ENCODE data around the gene IQSEC3. TPM values are rescaled to one million over a fixed set of nuclear protein-coding genes. Genes with fewer than 3 reads are reported as not detected.

IQSEC3 gene
- total and polyA plus RNA-seq, 5 donors, result 1.3 to 3.6 (median 1.5) TPM

GRCh38 chr12:206746-207440 is 140.3 kb downstream of the IQSEC3 start:
- Histone ChIP-seq H3K27ac (ENCODE audit: low read length) (no peak overlapping the region), H3K27me3 (ENCODE audit: control insufficient read depth, insufficient read depth) (no peaks in the 10 kb centered on the region), H3K4me3 (ENCODE audit: low read length) (no peak overlapping the region), H3K4me1 (ENCODE audit: control insufficient read depth, insufficient read depth, low read length) (peaks cover 3% of the 10 kb centered on the region), H3K9me3 (ENCODE audit: control insufficient read depth, low read length) (no peaks in the 10 kb centered on the region)
- WGBS, result 91% methylated on average over 21 of the region's 21 CpGs
- intact Hi-C loops (cut with DNase I), result no loop called here
- ATAC-seq, result no peak
- no peak for DNase-seq

DNA sequence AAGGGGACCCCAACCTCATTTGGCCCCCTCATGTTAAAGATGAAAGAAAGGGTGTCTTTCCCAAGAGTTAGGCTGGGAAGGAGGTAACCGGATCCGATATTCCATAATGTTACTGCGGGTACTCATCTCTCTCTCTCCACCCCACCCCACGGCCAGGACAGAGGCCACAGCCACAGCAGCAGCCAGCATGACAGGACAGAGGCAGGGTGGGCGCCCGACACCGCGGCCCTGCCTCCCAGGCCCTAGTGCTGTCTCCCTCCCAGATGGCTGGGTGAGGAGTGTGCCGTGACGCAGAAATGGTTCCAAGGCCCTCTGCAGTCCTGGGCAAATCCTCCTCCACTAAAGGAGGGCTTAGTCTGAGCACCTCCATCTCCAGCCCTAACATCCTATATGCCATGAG is 141.2 kb downstream of the IQSEC3 start:
- WGBS, result 90% methylated on average over 10 of the region's 10 CpGs
- Histone ChIP-seq H3K9me3 (ENCODE audit: control insufficient read depth, low read length) (no peaks in the 10 kb centered on the region), H3K4me1 (ENCODE audit: control insufficient read depth, insufficient read depth, low read length) (peaks cover 3% of the 10 kb centered on the region), H3K27me3 (ENCODE audit: control insufficient read depth, insufficient read depth) (no peaks in the 10 kb centered on the region), H3K27ac (ENCODE audit: low read length) (no peak overlapping the region), H3K4me3 (ENCODE audit: low read length) (no peak overlapping the region)
- no peak for DNase-seq
- ATAC-seq, result no peak
- intact Hi-C loops (cut with DNase I), result no loop called here

DNA sequence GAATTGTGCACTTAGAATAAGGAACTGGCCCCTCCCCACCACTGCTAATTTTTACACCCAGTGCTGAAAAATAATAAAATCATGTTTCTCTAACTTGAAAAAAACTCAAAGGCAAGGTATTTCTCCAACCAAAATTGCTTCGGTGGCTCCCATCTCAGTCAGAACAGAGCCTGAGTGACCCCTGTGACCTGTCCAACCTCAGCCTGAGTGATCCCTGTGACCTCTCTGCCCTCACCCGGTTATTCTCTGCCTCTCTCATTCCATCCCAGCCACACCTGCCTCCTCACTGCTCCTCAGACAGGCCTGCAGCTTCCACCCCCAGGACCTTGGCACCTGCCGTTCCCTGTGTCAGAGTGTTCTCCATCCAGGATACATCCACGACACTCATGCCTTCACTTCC is 142.2 kb downstream of the IQSEC3 start:
- Histone ChIP-seq H3K4me1 (ENCODE audit: control insufficient read depth, insufficient read depth, low read length) (peaks cover 3% of the 10 kb centered on the region), H3K4me3 (ENCODE audit: low read length) (no peak overlapping the region), H3K9me3 (ENCODE audit: control insufficient read depth, low read length) (no peaks in the 10 kb centered on the region), H3K27ac (ENCODE audit: low read length) (no peak overlapping the region), H3K27me3 (ENCODE audit: control insufficient read depth, insufficient read depth) (no peaks in the 10 kb centered on the region)
- DNase-seq, result no peak
- no peak for ATAC-seq
- intact Hi-C loops (cut with DNase I), result no loop called here
- 69% methylated on average over 4 of the region's 4 CpGs for WGBS

GRCh38 chr12:209246-209645 is 142.7 kb downstream of the IQSEC3 start:
- DNase-seq (no peak), ATAC-seq (no peak)
- 76% methylated on average over 15 of the region's 15 CpGs for WGBS
- Histone ChIP-seq H3K4me3 (ENCODE audit: low read length) (no peak overlapping the region), H3K9me3 (ENCODE audit: control insufficient read depth, low read length) (no peaks in the 10 kb centered on the region), H3K4me1 (ENCODE audit: control insufficient read depth, insufficient read depth, low read length) (no peaks in the 10 kb centered on the region), H3K27me3 (ENCODE audit: control insufficient read depth, insufficient read depth) (no peaks in the 10 kb centered on the region), H3K27ac (ENCODE audit: low read length) (no peak overlapping the region)
- intact Hi-C loops (cut with DNase I), result no loop called here

- DNase-seq (peak in 1 of 3 donors; percentile 38), ATAC-seq (no peak)
- 90% methylated on average over 12 of the region's 12 CpGs for WGBS
- intact Hi-C loops (cut with DNase I), result no loop called here
- Histone ChIP-seq H3K4me3 (ENCODE audit: low read length) (no peak overlapping the region), H3K9me3 (ENCODE audit: control insufficient read depth, low read length) (no peaks in the 10 kb centered on the region), H3K27me3 (ENCODE audit: control insufficient read depth, insufficient read depth) (no peaks in the 10 kb centered on the region), H3K27ac (ENCODE audit: low read length) (no peak overlapping the region), H3K4me1 (ENCODE audit: control insufficient read depth, insufficient read depth, low read length) (no peaks in the 10 kb centered on the region)
Observed at GRCh38 chr12:209851-210250, 143.3 kb downstream of the IQSEC3 start.

GRCh38 chr12:210277-211141 is 143.9 kb downstream of the IQSEC3 start:
- H3K4me3 ChIP-seq (ENCODE audit: low read length), result no peak overlapping the region
- no peak overlapping the region for H3K27ac ChIP-seq (ENCODE audit: low read length)
- ATAC-seq (no peak), DNase-seq (peak in 1 of 3 donors; percentile 40)
- WGBS, result 76% methylated on average over 16 of the region's 16 CpGs
- H3K9me3 ChIP-seq (ENCODE audit: control insufficient read depth, low read length), result no peaks in the 10 kb centered on the region
- intact Hi-C loops (cut with DNase I), result no loop called here
- no peaks in the 10 kb centered on the region for H3K27me3 ChIP-seq (ENCODE audit: control insufficient read depth, insufficient read depth)
- H3K4me1 ChIP-seq (ENCODE audit: control insufficient read depth, insufficient read depth, low read length), result no peaks in the 10 kb centered on the region

- ATAC-seq, result no peak
- DNase-seq, result peak in 1 of 3 donors; percentile 3
- Histone ChIP-seq H3K4me3 (ENCODE audit: low read length) (no peak overlapping the region), H3K27ac (ENCODE audit: low read length) (no peak overlapping the region), H3K4me1 (ENCODE audit: control insufficient read depth, insufficient read depth, low read length) (no peaks in the 10 kb centered on the region), H3K27me3 (ENCODE audit: control insufficient read depth, insufficient read depth) (no peaks in the 10 kb centered on the region), H3K9me3 (ENCODE audit: control insufficient read depth, low read length) (no peaks in the 10 kb centered on the region)
- WGBS, result 89% methylated on average over 3 of the region's 3 CpGs
- intact Hi-C loops (cut with DNase I), result no loop called here
Observed at GRCh38 chr12:211142-211465, 144.5 kb downstream of the IQSEC3 start.

DNA sequence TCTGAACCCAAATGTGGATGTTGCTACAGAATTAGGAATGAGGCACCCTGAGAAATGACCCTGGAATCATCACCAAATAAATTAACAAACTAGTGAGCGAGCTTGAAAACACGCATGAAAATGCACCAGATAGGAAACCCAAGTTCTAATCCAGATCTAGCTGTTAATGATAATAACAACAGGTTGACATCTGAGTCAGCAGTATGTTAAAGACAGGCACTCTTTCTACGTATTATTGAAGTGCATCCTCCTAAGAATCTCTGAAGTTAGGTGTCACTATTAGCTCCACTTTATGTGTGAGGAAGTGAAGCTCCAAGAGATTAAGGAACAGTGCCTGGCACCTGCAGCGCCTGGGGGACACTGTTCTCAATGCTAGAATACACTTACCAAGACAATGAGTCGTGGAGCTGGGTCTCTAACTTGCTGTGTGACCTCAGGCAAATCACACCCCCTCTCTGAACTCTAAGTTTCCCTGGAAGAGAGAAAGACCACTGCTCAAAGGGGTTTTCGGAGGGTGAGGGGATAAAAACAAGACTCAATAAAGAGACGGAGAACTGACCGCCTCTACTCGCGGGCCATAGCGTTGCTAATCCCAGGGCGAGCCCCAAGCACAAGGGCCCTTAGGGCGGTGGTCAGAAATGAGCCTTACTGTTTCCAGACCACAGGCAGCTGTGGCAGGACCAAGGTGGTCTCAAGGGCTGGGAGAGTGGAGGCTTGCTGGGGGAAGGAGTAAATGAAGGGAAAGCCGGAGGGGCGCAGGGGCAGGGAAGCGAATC is 145.3 kb downstream of the IQSEC3 start:
- no peaks in the 10 kb centered on the region for H3K9me3 ChIP-seq (ENCODE audit: control insufficient read depth, low read length)
- DNase-seq (no peak), ATAC-seq (no peak)
- no peak overlapping the region for H3K27ac ChIP-seq (ENCODE audit: low read length)
- 86% methylated on average over 16 of the region's 16 CpGs for WGBS
- H3K4me3 ChIP-seq (ENCODE audit: low read length), result no peak overlapping the region
- H3K27me3 ChIP-seq (ENCODE audit: control insufficient read depth, insufficient read depth), result no peaks in the 10 kb centered on the region
- intact Hi-C loops (cut with DNase I), result no loop called here
- H3K4me1 ChIP-seq (ENCODE audit: control insufficient read depth, insufficient read depth, low read length), result no peaks in the 10 kb centered on the region

GRCh38 chr12:212415-212714 is 145.8 kb downstream of the IQSEC3 start:
- Histone ChIP-seq H3K4me1 (ENCODE audit: control insufficient read depth, insufficient read depth, low read length) (no peaks in the 10 kb centered on the region), H3K4me3 (ENCODE audit: low read length) (no peak overlapping the region), H3K27ac (ENCODE audit: low read length) (no peak overlapping the region), H3K9me3 (ENCODE audit: control insufficient read depth, low read length) (no peaks in the 10 kb centered on the region), H3K27me3 (ENCODE audit: control insufficient read depth, insufficient read depth) (no peaks in the 10 kb centered on the region)
- WGBS, result 74% methylated on average over 8 of the region's 8 CpGs
- ATAC-seq (no peak), DNase-seq (no peak)
- intact Hi-C loops (cut with DNase I), result no loop called here

- no peak overlapping the region for H3K4me3 ChIP-seq (ENCODE audit: low read length)
Observed at GRCh38 chr12:212715-213526, 146.4 kb downstream of the IQSEC3 start.

More at GRCh38 chr12:212715-213526, 146.4 kb downstream of the IQSEC3 start:
- intact Hi-C loops (cut with DNase I), result no loop called here
- Histone ChIP-seq H3K27ac (ENCODE audit: low read length) (no peak overlapping the region), H3K9me3 (ENCODE audit: control insufficient read depth, low read length) (no peaks in the 10 kb centered on the region), H3K4me1 (ENCODE audit: control insufficient read depth, insufficient read depth, low read length) (no peaks in the 10 kb centered on the region), H3K27me3 (ENCODE audit: control insufficient read depth, insufficient read depth) (no peaks in the 10 kb centered on the region)
- WGBS, result 52% methylated on average over 22 of the region's 22 CpGs
- ATAC-seq (peak; percentile 20 to 29), DNase-seq (peak; percentile 49 to 84 (median 71))

Data from right cardiac atrium (tissue), 5 donors.